AG09319 (cell line): ENCODE results near the gene PRKAR1B.

Experiments used
- DNase-seq: peaks from one replicate; pipeline ENCODE4 v3.0.0-alpha.2; 2010; ENCODE audit warnings: low read depth; ENCODE audit errors: extremely low read depth
- CTCF ChIP-seq: IDR thresholded peaks from 2 replicates; pipeline ENCODE4 v1.5.1; 2011; ENCODE audit warnings: low read depth, mild to moderate bottlenecking, inconsistent platforms, low read length, moderate library complexity

Gene PRKAR1B

GRCh38 chr7:771234-772004, 44.3 kb upstream of the PRKAR1B start:
- no peak for DNase-seq
- no peak for TF ChIP-seq CTCF

GRCh38 chr7:770741-771166, 43.7 kb upstream of the PRKAR1B start:
- no peak for DNase-seq
- TF ChIP-seq CTCF: no peak

- TF ChIP-seq CTCF: no peak
- no peak for DNase-seq
Observed at GRCh38 chr7:770336-770735, 43.3 kb upstream of the PRKAR1B start.

- no peak for TF ChIP-seq CTCF
- no peak for DNase-seq
Observed at GRCh38 chr7:768881-769504, 41.9 kb upstream of the PRKAR1B start.

GRCh38 chr7:767941-768731, 41.1 kb upstream of the PRKAR1B start:
- no peak for DNase-seq

GRCh38 chr7:767580-767940, 40.5 kb upstream of the PRKAR1B start:
- no peak for DNase-seq
- no peak for TF ChIP-seq CTCF

More at GRCh38 chr7:767941-768731, 41.1 kb upstream of the PRKAR1B start:
- TF ChIP-seq CTCF: no peak

- DNase-seq: no peak
- TF ChIP-seq CTCF: no peak
Observed at GRCh38 chr7:765383-765782, 38.3 kb upstream of the PRKAR1B start.
